ENCODE results near the gene MED31.

DNA sequence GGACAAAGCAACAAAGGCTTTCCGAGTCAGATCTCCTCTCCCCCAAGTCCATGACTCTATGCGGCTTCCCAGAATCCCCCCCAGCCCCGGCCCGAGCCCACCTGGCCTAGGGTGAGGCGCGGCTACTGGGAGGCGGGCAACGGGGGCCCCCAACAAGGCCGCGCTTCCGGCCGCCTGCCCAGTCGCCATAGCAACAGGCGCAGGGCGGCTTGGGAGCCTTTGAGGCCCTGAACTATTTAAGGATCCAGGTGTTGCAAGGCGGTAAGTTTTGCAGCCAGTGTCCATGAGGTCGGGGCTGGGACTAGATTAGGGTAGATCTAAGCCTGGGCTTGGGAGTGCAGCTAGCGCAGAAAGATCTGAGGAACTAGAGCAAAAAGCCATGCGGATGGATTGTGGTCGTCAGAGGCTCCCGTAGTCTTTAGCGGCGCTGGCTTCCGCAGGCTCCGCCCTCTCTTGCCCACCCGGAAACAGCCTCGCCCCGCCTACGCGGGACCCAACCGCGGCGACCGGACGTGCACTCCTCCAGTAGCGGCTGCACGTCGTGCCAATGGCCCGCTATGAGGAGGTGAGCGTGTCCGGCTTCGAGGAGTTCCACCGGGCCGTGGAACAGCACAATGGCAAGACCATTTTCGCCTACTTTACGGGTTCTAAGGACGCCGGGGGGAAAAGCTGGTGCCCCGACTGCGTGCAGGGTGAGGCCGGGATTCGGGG is 10.7 kb downstream of the MED31 start, which contains the start of the genes KIAA0753 and TXNDC17:
- TF ChIP-seq, protein P1, sequence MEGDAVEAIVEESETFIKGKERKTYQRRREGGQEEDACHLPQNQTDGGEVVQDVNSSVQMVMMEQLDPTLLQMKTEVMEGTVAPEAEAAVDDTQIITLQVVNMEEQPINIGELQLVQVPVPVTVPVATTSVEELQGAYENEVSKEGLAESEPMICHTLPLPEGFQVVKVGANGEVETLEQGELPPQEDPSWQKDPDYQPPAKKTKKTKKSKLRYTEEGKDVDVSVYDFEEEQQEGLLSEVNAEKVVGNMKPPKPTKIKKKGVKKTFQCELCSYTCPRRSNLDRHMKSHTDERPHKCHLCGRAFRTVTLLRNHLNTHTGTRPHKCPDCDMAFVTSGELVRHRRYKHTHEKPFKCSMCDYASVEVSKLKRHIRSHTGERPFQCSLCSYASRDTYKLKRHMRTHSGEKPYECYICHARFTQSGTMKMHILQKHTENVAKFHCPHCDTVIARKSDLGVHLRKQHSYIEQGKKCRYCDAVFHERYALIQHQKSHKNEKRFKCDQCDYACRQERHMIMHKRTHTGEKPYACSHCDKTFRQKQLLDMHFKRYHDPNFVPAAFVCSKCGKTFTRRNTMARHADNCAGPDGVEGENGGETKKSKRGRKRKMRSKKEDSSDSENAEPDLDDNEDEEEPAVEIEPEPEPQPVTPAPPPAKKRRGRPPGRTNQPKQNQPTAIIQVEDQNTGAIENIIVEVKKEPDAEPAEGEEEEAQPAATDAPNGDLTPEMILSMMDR (IDR thresholded peaks at IDR 0.05) = no peak
- no peak for TF ChIP-seq POLR2A (IDR thresholded peaks at IDR 0.05)

Measured in testis (tissue), 2 donors.